Renal pelvis (tissue), 4 donors: Measurements from ENCODE around the gene ARID2. TPM values are rescaled to one million over a fixed set of nuclear protein-coding genes. Genes with fewer than 3 reads are reported as not detected.

Source experiments
- DNase-seq: peaks from one replicate; pipeline ENCODE4 v3.0.0-alpha.2; 2013
- polyA plus RNA-seq, 3 donors: library from polyadenylated mRNA; unstranded; fragments of 120-200 nt; gene quantifications; one replicate each; pipeline ENCODE4 v1.2.1, GENCODE V29; 2013; ENCODE audit not compliant: insufficient read length in 3 of 3

The ARID2 gene
- polyA plus RNA-seq, 3 donors: 37.5 to 44.9 (median 37.6) TPM

DNA sequence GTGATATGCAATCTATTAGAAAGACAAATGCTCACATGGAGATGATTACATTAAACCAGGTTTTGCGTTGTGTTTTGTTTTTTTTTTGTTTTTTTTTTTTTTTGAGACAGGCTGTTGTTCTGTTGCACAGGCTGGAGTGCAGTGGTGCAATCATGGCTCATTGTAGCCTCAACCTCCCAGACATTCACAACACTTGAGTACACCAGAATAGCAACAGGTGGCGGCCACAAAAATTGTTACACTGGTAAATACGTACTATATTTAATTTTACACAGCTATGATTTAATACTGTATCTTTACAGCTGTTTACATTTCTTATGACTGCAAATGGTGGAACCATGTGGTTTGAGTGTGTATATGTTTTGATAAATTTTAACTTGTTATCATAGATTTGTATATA, 200.9 kb downstream of the ARID2 start:
- no peak for DNase-seq

DNA sequence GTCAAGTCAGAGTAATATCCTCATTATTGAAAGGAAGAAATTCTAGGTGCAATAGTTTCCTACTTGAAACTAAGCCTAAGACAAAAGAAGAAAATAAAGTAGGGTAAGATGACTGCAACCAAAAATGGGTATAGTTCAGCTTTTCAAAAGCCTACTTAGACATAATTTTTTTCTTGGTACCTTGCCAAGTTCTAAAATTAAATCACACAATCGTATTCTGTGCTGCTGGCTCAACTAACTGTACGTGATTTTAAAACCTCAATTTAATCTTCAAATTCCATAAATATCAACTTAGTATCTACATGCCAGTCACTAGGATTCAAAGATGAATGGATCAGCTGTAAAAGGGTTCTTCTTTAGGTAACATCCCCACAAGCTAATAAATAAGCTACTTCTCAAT, 204.0 kb downstream of the ARID2 start:
- DNase-seq: no peak

DNA sequence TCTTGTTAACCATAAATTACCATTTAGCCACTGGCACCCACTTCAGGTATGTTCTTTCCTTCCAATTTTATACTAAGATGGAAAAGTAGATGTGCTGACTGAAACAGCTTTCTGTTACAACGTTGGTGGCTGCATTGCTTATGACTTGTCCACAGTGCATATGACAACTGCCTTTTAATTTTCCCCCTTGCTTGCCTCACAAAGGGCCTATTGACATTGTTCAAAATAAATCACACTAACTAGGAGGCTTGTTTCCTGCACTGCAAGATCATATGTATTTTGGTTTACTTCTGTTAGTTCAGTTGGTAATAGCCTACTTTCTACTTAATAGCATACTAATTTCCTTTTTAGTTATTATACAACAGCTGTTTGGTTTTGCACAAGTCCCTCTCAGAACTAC, 205.4 kb downstream of the ARID2 start:
- DNase-seq: no peak

DNA sequence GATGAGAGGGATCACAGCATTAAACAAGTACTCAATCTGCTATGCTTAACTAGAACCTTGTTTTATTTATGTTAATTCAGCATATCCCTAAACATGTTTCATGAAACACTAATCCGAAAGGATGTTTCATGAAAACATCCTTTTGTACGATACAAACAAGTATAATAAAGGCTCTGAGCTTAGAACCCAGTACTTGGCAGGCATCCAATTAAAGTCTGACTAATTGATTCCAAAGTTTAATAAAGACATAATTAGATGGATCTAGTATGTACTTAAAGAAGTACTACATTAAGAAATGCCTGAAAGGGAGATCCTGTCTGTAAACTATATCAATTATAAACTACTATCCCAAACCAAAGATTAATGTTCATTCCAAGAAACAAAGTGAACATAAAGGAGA, 209.1 kb downstream of the ARID2 start:
- no peak for DNase-seq

DNA sequence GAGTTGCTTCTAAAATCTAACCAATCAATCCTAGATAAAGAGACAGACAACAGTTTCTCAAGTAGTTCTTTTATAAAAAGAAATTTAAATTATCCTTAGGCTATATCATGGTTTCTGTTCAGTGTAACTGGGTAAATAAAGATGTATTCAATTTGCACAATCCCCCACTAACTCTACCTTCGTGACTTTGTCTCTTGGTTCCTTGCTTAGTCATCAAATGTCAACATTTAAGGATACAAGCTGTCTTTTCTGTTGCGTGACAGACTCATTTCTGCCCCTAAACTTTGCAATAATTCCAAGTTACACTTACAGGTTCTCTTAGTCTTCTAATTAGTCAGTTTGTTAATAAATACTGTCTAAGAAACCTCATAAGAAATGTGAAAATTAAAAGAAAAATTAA, 210.3 kb downstream of the ARID2 start:
- DNase-seq: no peak

DNA sequence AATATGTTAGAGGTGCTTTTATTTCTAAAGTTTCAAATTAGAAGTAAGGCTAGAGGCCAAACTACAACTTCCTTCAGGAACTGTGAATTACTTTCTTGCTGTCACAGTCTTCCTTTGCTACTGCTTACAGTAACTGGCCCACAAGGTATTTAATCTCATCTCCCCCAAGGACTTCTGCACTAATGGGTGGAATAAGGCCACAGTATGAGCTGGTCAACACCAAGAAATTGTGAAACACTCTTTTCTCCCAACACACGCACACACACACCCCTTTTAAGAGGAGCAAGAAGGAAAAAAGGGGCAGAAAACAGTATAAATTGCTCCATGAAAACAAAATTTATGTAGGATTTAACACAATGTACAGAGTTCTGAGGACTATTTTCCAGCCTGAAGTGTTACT, 215.3 kb downstream of the ARID2 start:
- no peak for DNase-seq

DNA sequence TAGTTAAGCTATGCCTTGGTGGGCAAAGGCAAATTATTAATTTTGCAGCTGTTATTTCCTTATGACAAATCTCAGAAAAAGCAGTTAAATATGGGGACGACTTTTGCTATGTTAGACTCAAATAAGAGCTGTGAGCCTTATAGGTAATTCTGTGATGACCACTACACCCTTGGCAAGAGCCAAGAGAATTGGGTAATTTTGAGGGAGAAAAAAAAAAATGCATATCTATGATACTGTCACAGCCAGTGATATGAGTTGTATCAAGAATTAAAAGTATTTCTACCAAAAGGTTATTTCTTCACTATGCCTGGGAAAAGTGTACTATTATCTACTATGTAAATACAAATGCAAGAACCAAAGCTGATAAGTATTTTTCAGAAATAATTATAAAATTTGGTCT, 216.9 kb downstream of the ARID2 start:
- no peak for DNase-seq

DNA sequence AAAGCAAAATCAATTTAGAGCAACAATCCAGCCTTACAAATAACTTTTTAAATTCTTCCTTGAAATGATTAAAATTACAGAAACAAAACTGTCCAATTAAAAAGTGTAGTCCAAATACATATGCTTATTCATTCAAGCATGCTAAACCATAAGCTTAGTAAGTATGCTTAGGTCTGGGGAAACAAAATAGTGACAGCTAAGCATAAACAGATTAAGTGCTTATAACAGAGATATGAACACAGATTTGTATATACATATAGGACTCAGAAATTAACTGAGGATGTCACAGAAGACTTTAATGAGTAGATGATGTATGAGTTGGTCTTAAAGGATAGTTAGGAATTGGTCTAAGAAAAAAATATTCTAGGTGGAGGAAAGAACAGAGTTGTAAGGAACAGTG, 219.0 kb downstream of the ARID2 start:
- no peak for DNase-seq
